NCI-H524 (cell line): ENCODE measurements around the gene AAGAB.
"Not testable (repeated sequence)": the region's sequence is repeated elsewhere in the genome, so short reads cannot be mapped to it uniquely, and the experiment has no call there.

Experiments
- DNase-seq, 2 experiments: peaks; one replicate each; lab custom pipeline; 2025; lab: John Stamatoyannopoulos, UW

AAGAB gene

GRCh38 chr15:67253101-67253500, 1.4 kb downstream of the AAGAB start:
- no peak for DNase-seq

GRCh38 chr15:67251318-67251717, 3.1 kb downstream of the AAGAB start:
- no peak for DNase-seq

- no peak for DNase-seq
Observed at GRCh38 chr15:67249830-67250229, 4.6 kb downstream of the AAGAB start.

- DNase-seq, result no peak
Observed at GRCh38 chr15:67248011-67248505, 6.4 kb downstream of the AAGAB start.

- DNase-seq, result not testable (repeated sequence)
Observed at GRCh38 chr15:67246606-67247005, 7.9 kb downstream of the AAGAB start.

- no peak for DNase-seq
Observed at GRCh38 chr15:67244971-67245478, 9.4 kb downstream of the AAGAB start.

- no peak for DNase-seq
Observed at GRCh38 chr15:67242708-67243111, 11.8 kb downstream of the AAGAB start.

- DNase-seq, result no peak
Observed at GRCh38 chr15:67241132-67241855, 13.2 kb downstream of the AAGAB start.

GRCh38 chr15:67240235-67241131, 14.0 kb downstream of the AAGAB start:
- DNase-seq, result peak; percentile 2 to 28

GRCh38 chr15:67232591-67232990, 21.9 kb downstream of the AAGAB start:
- DNase-seq, result no peak

- DNase-seq, result no peak
Observed at GRCh38 chr15:67230504-67230903, 24.0 kb downstream of the AAGAB start.

- no peak for DNase-seq
Observed at GRCh38 chr15:67228286-67228685, 26.2 kb downstream of the AAGAB start.

GRCh38 chr15:67227846-67228245, 26.6 kb downstream of the AAGAB start:
- DNase-seq, result no peak

- DNase-seq, result no peak
Observed at GRCh38 chr15:67227431-67227830, 27.0 kb downstream of the AAGAB start.

- no peak for DNase-seq
Observed at GRCh38 chr15:67225336-67225735, 29.1 kb downstream of the AAGAB start.

GRCh38 chr15:67224889-67225288, 29.6 kb downstream of the AAGAB start:
- DNase-seq, result no peak

- DNase-seq, result no peak
Observed at GRCh38 chr15:67219288-67219687, 35.2 kb downstream of the AAGAB start.

GRCh38 chr15:67218428-67218827, 36.0 kb downstream of the AAGAB start:
- DNase-seq, result no peak

GRCh38 chr15:67216859-67217258, 37.6 kb downstream of the AAGAB start:
- no peak for DNase-seq

- peak in 1 of 2 experiments; percentile 9 for DNase-seq
Observed at GRCh38 chr15:67215102-67215501, 39.4 kb downstream of the AAGAB start.

- DNase-seq, result no peak
Observed at GRCh38 chr15:67212684-67213367, 41.6 kb downstream of the AAGAB start.

- DNase-seq, result no peak
Observed at GRCh38 chr15:67210555-67211168, 43.8 kb downstream of the AAGAB start.
